Stimulated activated naive CD8-positive, alpha-beta T cell treated with anti-CD3 and anti-CD28 coated beads, Interleukin-15, amount 100 ng/mL, for 72 hours (primary cell): ENCODE measurements around the gene HSP90AB1.
A peak's percentile ranks its signal among the peaks of the same experiment; 100 is the strongest.

Experiments used
- ATAC-seq: fragments of 150-1000 bp; cut with Tn5 transposase; 2 replicates; pipeline ENCODE4 v1.10.0; 2021; ENCODE audit warnings: mild to moderate bottlenecking, moderate library complexity
- DNase-seq, 2 donors: peaks; one replicate each; pipeline ENCODE4 v3.0.0; 2021 to 2022
- H3K27ac Mint-ChIP-seq, 2 donors: one replicate each; pipeline ENCODE4 v1.8.0; 2022; ENCODE audit warnings: mild to moderate bottlenecking in 2 of 2, mixed read lengths in 2 of 2, moderate library complexity in 2 of 2
- H3K27me3 Mint-ChIP-seq: one replicate; pipeline ENCODE4 v1.8.0; 2022; ENCODE audit warnings: mixed read lengths
- H3K4me1 Mint-ChIP-seq: one replicate; pipeline ENCODE4 v1.8.0; 2022; ENCODE audit warnings: mild to moderate bottlenecking, mixed read lengths
- H3K4me3 Mint-ChIP-seq, 2 donors: one replicate each; pipeline ENCODE4 v1.8.0; 2022; ENCODE audit warnings: mild to moderate bottlenecking in 2 of 2, mixed read lengths in 2 of 2, moderate library complexity in 1 of 2
- H3K9me3 Mint-ChIP-seq, 2 donors: one replicate each; pipeline ENCODE4 v1.8.0; 2022; ENCODE audit warnings: mixed read lengths in 2 of 2

HSP90AB1 gene

DNA sequence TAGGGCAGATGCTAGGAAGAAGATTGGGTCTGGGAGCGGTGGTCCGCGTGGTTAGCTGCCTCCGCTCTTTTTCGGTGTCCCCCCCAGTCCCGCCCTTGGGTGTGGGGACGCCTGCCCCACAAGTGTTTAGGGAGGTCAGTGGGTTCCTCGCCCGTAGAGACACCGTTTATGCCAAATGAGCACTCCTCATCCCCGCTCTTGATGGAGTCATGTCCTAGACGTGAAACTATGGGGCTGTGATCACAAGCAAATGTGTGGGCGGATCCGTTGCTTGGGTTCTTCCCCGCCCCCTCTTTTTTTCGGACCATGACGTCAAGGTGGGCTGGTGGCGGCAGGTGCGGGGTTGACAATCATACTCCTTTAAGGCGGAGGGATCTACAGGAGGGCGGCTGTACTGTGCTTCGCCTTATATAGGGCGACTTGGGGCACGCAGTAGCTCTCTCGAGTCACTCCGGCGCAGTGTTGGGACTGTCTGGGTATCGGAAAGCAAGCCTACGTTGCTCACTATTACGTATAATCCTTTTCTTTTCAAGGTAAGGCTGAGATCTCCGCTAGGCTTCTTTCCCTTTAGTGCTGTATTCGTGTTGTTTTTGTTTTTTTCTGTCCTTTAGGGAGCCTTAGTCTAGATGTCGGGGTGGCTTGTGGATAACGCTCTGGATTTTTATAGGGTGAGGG lies at the start of gene HSP90AB1:
Gene HSP90AB1, plus strand, starts transcription at position 439 of the 675 bp plus-strand sequence. CDS start 1,529 bp downstream, outside the sequence.
- DNase-seq = peak; percentile 96 to 99
- H3K4me3 Mint-ChIP-seq = peak within 1 kb of the TSS; percentile 99
- no peaks in the 10 kb centered on the region for H3K27me3 Mint-ChIP-seq
- peaks cover 62% of the 10 kb centered on the region for H3K4me1 Mint-ChIP-seq
- H3K27ac Mint-ChIP-seq = peak within 1 kb of the TSS; percentile 100
- peak; percentile 87 for ATAC-seq
- no peaks in the 10 kb centered on the region for H3K9me3 Mint-ChIP-seq

DNA sequence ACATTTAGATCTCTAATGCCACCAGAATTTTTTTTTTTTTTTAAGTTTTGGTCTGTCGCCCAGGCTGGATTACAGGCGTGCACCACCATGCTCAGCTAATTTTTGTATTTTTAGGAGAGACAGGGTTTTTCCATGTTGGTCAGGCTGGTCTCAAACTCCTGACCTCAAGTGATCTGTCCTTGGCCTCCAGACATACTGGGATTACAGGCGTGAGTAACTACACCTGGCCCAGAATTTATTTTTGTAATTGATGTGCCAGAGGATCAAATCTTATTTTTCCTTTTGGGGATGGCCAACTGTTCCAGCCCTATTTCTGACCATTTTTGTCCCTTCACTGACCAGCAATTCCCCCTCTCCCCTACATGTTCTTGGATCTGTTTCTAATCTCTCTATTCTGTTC lies 48.2 kb upstream of the HSP90AB1 start:
- no peak overlapping the region for H3K4me3 Mint-ChIP-seq
- no peak overlapping the region for H3K27ac Mint-ChIP-seq
- peaks cover 21% of the 10 kb centered on the region for H3K27me3 Mint-ChIP-seq
- H3K9me3 Mint-ChIP-seq = no peaks in the 10 kb centered on the region
- ATAC-seq (no peak), DNase-seq (no peak)
- H3K4me1 Mint-ChIP-seq = no peaks in the 10 kb centered on the region

DNA sequence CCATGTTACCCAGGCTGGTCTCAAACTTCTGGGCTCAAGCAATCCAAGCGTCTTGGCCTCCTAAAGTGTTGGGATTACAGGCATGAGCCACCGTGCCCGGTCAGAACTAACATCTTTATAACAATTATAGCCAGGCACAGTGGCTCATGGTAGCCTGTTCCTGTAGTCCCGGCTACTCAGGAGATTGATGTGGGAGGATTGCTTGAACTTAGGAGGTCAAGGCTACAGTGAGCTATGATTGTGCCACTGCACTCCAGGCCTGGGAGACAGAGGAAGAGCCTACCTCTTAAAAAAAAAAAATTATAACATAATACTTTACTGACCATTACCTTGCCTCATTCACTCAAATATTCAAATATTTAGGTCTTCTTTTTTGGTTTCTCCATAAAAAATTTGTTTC lies 47.0 kb upstream of the HSP90AB1 start:
- peaks cover 15% of the 10 kb centered on the region for H3K27me3 Mint-ChIP-seq
- no peaks in the 10 kb centered on the region for H3K9me3 Mint-ChIP-seq
- DNase-seq = no peak
- no peak overlapping the region for H3K4me3 Mint-ChIP-seq
- H3K4me1 Mint-ChIP-seq = no peaks in the 10 kb centered on the region
- no peak for ATAC-seq
- no peak overlapping the region for H3K27ac Mint-ChIP-seq

GRCh38 chr6:44201200-44201599 lies 45.7 kb upstream of the HSP90AB1 start:
- Mint-ChIP-seq H3K27me3 (peaks cover 15% of the 10 kb centered on the region), H3K9me3 (no peaks in the 10 kb centered on the region), H3K4me1 (no peaks in the 10 kb centered on the region), H3K27ac (no peak overlapping the region), H3K4me3 (no peak overlapping the region)
- no peak for ATAC-seq
- no peak for DNase-seq

- Mint-ChIP-seq H3K4me3 (no peak overlapping the region), H3K27me3 (peaks cover 15% of the 10 kb centered on the region), H3K27ac (peak overlapping the region in 1 of 2 donors; percentile 71), H3K9me3 (no peaks in the 10 kb centered on the region), H3K4me1 (no peaks in the 10 kb centered on the region)
- DNase-seq (no peak), ATAC-seq (no peak)
These were observed 45.1 kb upstream of the HSP90AB1 start for GRCh38 chr6:44201638-44202303.

DNA sequence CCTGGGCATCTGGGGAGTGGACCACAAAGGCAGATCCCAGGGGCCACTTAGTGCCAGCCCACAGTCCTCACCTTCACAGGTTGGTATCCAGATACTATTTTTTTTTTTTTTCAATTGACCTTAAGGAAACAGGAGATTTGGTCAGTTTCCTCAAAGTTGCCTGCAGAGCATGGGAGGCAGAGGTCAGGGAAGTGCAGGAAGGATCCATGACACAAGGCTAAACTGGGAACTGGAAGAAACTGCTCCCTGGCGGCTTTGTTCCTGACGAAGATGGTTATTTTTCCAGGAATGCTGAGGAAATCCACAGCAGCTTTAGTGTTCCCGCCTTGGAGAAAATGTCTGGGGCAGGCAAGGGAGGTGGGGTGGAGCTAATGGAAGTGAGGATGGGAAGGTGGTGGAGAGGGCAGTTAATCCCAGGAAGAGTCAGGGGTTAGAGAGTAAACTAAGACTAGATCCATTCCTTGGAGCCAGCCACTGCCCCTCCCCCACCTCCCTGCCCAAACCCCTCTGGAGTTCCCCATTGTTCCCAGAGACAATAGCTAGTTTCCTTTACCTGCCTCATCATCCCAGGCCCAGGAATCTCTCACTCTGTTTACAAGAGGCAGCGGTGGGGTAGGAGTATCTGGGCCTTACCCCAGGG lies 44.4 kb upstream of the HSP90AB1 start:
- H3K27me3 Mint-ChIP-seq = peaks cover 15% of the 10 kb centered on the region
- H3K27ac Mint-ChIP-seq = peak overlapping the region in 1 of 2 donors; percentile 71
- no peaks in the 10 kb centered on the region for H3K9me3 Mint-ChIP-seq
- no peaks in the 10 kb centered on the region for H3K4me1 Mint-ChIP-seq
- ATAC-seq (no peak), DNase-seq (no peak)
- no peak overlapping the region for H3K4me3 Mint-ChIP-seq

DNA sequence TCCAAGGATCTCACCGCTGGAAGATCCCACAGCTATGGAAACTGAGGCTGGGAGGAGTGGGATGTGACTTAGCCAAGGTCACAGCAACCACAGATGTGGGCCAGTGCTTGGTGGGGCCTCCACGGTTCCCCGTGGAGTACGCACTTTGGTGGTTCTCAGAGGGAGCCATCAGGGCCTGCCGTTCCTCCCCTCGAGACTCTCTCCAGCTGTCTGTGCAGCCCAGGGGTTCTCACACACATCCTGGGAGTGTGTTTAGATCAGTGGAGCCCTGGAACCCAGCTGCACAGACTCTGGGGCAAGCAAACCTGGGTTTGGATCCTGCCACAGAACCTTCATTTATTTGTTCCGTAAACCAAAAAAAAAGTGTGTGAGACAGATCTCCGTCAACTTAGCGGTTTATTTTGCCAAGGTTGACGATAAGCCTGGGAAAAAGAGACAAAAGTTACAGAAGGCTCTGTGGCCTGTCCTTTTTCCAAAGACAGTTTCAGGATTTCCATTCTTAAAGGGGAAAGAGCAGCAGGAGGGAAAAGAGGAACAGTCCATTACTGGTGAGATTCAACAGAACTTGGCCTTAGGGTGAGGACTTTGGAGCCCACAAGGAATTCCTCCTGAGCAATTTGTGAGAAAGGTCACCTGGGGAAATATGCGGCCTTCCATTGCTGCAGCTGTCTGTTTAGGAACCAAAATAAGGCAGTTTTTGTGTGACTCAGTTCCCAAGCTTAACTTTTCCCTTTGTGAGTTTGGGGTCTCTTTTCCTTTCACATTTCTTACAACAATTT lies 43.7 kb upstream of the HSP90AB1 start:
- Mint-ChIP-seq H3K4me3 (no peak overlapping the region), H3K27me3 (peaks cover 16% of the 10 kb centered on the region), H3K4me1 (no peaks in the 10 kb centered on the region), H3K27ac (no peak overlapping the region), H3K9me3 (no peaks in the 10 kb centered on the region)
- ATAC-seq (no peak), DNase-seq (no peak)

DNA sequence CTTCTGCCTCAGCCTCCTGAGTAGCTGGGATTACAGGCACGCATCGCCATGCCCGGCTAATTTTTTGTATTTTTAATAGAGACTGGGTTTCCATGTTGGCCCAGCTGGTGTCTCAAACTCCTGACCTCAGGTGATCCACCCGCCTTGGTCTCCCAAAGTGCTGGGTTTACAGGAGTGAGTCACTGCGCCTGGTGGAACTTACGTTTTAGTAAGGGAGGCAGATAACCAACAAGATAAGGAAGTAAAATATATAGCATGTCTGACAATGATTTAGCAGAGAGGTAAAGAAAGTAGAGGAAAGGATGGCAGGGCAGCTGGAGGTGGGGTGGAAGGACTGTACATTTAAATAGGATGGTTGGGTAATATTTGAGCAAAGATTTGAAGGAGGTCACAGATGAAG lies 42.9 kb upstream of the HSP90AB1 start:
- DNase-seq (no peak), ATAC-seq (no peak)
- Mint-ChIP-seq H3K9me3 (no peaks in the 10 kb centered on the region), H3K27me3 (peaks cover 22% of the 10 kb centered on the region), H3K4me3 (no peak overlapping the region), H3K27ac (no peak overlapping the region), H3K4me1 (no peaks in the 10 kb centered on the region)

GRCh38 chr6:44207966-44208365 lies 38.9 kb upstream of the HSP90AB1 start:
- H3K4me1 Mint-ChIP-seq = no peaks in the 10 kb centered on the region
- no peak for ATAC-seq
- H3K27ac Mint-ChIP-seq = no peak overlapping the region
- peaks cover 7% of the 10 kb centered on the region for H3K27me3 Mint-ChIP-seq
- H3K4me3 Mint-ChIP-seq = no peak overlapping the region
- DNase-seq = no peak
- H3K9me3 Mint-ChIP-seq = no peaks in the 10 kb centered on the region

DNA sequence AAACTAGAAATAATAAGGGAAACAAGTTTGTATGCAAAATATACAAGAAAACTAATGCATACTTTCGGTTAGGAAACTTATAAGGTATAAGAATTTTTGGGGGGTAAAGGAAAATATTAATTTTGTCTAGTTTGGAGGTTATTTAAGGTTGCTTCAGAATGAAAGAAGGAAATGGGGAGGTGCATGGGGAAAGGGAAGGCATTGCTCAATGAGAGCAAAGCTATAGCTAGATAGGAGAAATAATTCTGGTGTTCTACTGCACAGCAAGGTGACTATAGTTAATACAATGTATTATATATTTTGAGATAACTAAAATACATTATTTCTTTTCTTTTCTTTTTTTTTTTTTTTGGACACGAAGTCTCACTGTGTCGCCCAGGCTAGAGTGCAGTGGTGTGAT lies 35.6 kb upstream of the HSP90AB1 start:
- DNase-seq (no peak), ATAC-seq (no peak)
- Mint-ChIP-seq H3K27me3 (peaks cover 7% of the 10 kb centered on the region), H3K4me3 (no peak overlapping the region), H3K9me3 (no peaks in the 10 kb centered on the region), H3K27ac (no peak overlapping the region), H3K4me1 (no peaks in the 10 kb centered on the region)

DNA sequence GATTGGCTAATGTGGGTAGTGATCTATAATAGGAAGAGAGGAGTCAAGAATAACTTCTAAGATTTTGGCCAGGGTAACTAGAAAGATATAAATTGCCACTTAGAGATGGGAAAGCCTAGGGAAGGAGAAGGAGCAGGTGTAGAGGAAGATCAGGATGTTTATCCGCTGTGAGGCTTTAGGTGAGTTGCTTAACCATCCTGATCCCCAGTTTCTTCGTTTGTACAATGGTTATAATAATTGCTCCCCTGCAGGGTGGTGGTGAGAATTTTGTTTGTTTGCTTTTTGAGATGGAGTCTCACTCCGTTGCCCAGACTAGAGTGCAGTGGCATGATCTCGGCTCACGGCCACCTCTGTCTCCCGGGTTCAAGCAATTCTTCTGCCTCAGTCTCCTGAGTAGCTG lies 32.6 kb upstream of the HSP90AB1 start:
- no peak overlapping the region for H3K27ac Mint-ChIP-seq
- DNase-seq (no peak), ATAC-seq (no peak)
- peaks cover 12% of the 10 kb centered on the region for H3K4me1 Mint-ChIP-seq
- no peaks in the 10 kb centered on the region for H3K27me3 Mint-ChIP-seq
- H3K9me3 Mint-ChIP-seq = no peaks in the 10 kb centered on the region
- H3K4me3 Mint-ChIP-seq = no peak overlapping the region

DNA sequence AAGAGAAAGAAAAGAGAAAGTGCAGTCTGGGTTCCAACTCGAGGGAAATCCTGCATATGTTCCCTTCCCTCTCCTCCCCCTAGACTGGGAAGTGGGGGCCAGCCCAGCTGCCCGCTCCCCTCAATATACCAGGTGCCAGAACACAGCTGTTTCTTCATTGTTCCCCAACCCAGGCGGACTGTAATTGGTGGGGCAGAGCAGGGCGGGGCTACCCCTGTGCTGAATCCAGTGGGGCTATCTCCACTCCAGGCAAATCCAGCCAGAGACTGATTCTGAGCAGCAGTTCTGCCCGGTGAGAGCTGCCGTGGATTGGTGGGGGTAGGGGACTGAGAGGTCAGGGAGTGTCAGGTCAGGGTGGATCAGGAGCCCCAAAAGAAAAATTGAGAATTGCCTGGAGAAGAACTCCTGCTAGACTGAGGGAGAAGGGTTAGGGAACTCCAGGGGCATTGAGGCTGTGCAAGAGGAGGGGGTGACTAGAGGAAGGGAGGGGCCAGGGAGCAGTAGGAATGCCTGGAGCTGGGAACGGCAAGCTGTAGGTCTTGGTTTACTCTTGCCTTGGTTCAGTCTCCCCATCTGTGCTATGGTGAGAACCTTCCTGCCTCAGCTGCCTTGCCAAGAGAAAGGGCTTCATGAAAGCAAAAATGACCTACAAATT lies 30.1 kb upstream of the HSP90AB1 start, which contains the start of gene MYMX:
Gene MYMX, plus strand, starts transcription at position 250 of the 655 bp plus-strand sequence. CDS start 546 bp downstream, outside the sequence.
- no peak within 1 kb of the TSS for H3K27ac Mint-ChIP-seq
- H3K9me3 Mint-ChIP-seq = no peaks in the 10 kb centered on the region
- no peak within 1 kb of the TSS for H3K4me3 Mint-ChIP-seq
- H3K4me1 Mint-ChIP-seq = peaks cover 29% of the 10 kb centered on the region
- no peak for ATAC-seq
- no peaks in the 10 kb centered on the region for H3K27me3 Mint-ChIP-seq
- no peak for DNase-seq

- H3K27me3 Mint-ChIP-seq = no peaks in the 10 kb centered on the region
- peaks cover 36% of the 10 kb centered on the region for H3K4me1 Mint-ChIP-seq
- H3K27ac Mint-ChIP-seq = no peak overlapping the region
- no peak for ATAC-seq
- no peaks in the 10 kb centered on the region for H3K9me3 Mint-ChIP-seq
- DNase-seq = no peak
- H3K4me3 Mint-ChIP-seq = no peak overlapping the region
These were observed 29.4 kb upstream of the HSP90AB1 start for GRCh38 chr6:44217332-44218143.

GRCh38 chr6:44219053-44219814 lies 27.7 kb upstream of the HSP90AB1 start:
- Mint-ChIP-seq H3K4me1 (peaks cover 47% of the 10 kb centered on the region), H3K27me3 (no peaks in the 10 kb centered on the region), H3K4me3 (peak overlapping the region; percentile 81 to 84), H3K9me3 (no peaks in the 10 kb centered on the region), H3K27ac (peak overlapping the region in 1 of 2 donors; percentile 71)
- DNase-seq (peak; percentile 34 to 41), ATAC-seq (peak; percentile 16)
